MCF 10A (cell line): ENCODE data around the gene UHRF1. TPM values are rescaled to one million over a fixed set of nuclear protein-coding genes. Genes with fewer than 3 reads are reported as not detected.
"Not testable (repeated sequence)": the region's sequence is repeated elsewhere in the genome, so short reads cannot be mapped to it uniquely, and the experiment has no call there.

Experiments used
- BruUV-seq: library from RNA; stranded (reverse); fragments of 400-500 nt; replicated peaks from 2 replicates; lab custom pipeline; 2021; lab: Mats Ljungman, UMichigan
- CTCF ChIA-PET: fragments of 300-600 bp; sonication (Branson Sonifier 250); formaldehyde crosslinking; extraction: SDS; loops from one replicate; lab custom pipeline; 2021; ENCODE audit warnings: antibody characterized with exemption, inconsistent platforms; lab: Yijun Ruan, JAX
- POLR2A ChIA-PET: fragments of 300-600, 350-650 bp; sonication (Branson Sonifier 250); formaldehyde crosslinking; extraction: SDS; loops from one replicate; lab custom pipeline; 2020; ENCODE audit warnings: antibody characterized with exemption, inconsistent platforms; lab: Yijun Ruan, JAX
- DNase-seq: peaks from one replicate; pipeline ENCODE4 v3.0.0-alpha.2; 2018; ENCODE audit not compliant: unreplicated experiment
- H3K27ac Mint-ChIP-seq: one replicate; pipeline ENCODE4 v1.8.0; 2022; ENCODE audit warnings: mild to moderate bottlenecking, low read depth, mixed read lengths; ENCODE audit not compliant: unreplicated experiment
- H3K27me3 Mint-ChIP-seq: one replicate; pipeline ENCODE4 v1.8.0; 2022; ENCODE audit warnings: mixed read lengths; ENCODE audit not compliant: insufficient read depth, unreplicated experiment
- H3K36me3 Mint-ChIP-seq: one replicate; pipeline ENCODE4 v1.8.0; 2022; ENCODE audit warnings: mild to moderate bottlenecking, moderate library complexity, mixed read lengths; ENCODE audit not compliant: insufficient read depth, unreplicated experiment
- H3K4me1 Mint-ChIP-seq: one replicate; pipeline ENCODE4 v1.8.0; 2022; ENCODE audit warnings: mixed read lengths; ENCODE audit not compliant: insufficient read depth, unreplicated experiment
- H3K4me3 Mint-ChIP-seq: one replicate; pipeline ENCODE4 v1.8.0; 2022; ENCODE audit warnings: mild to moderate bottlenecking, moderate library complexity, mixed read lengths; ENCODE audit not compliant: unreplicated experiment
- H3K9me3 Mint-ChIP-seq: one replicate; pipeline ENCODE4 v1.8.0; 2022; ENCODE audit warnings: mixed read lengths; ENCODE audit not compliant: unreplicated experiment
- CTCF ChIP-seq: fragments of 200-600 bp; IDR thresholded peaks from one replicate; pipeline ENCODE4 v1.8.0; 2022; ENCODE audit warnings: antibody characterized with exemption, mild to moderate bottlenecking; ENCODE audit not compliant: unreplicated experiment
- intact Hi-C: fragments of 100-400 bp; cut with micrococcal nuclease; formaldehyde crosslinking; loops from 2 replicates; pipeline ENCODE4 v1.14.1; 2022
- total RNA-seq: library from RNA; stranded (reverse); gene quantifications from 2 replicates; pipeline ENCODE4 v1.2.3, GENCODE V29; 2022

The UHRF1 gene
- total RNA-seq, 1 experiment from 2014 or later: 16.0 TPM

DNA sequence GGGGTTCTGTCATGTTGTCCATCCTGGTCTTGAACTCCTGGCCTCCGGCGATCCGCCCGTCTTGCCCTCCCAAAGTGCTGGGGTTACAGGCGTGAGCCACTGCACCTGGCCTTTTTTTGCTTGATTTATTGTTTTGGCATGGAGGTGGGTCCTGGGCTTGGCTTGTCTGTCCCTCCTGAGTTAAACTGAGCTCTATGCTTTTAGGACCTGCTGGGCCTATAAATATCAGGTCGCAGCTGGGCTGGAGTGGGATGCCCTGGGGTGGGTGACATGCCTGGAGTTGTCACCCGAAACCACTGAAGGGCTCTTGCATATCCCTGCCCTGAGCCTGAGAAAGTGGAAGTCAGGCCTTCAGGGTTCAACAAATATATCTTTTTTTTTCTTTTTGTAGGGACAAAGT, 12.2 kb upstream of the UHRF1 start:
- no peak for DNase-seq
- CTCF ChIA-PET: interaction anchor here (0.6 to 1.4 kb wide), 4 partner anchors 14 to 132 kb away, joined by 3 to 5 read pairs (median 3); partner anchors contain the start of gene FEM1A
- no peaks in the 10 kb centered on the region for H3K27me3 Mint-ChIP-seq

GRCh38 chr19:4900879-4901278, 8.4 kb upstream of the UHRF1 start:
- DNase-seq, H3K9me3 Mint-ChIP-seq, H3K4me3 Mint-ChIP-seq, H3K27ac Mint-ChIP-seq, H3K4me1 Mint-ChIP-seq, H3K36me3 Mint-ChIP-seq, intact Hi-C loops, BruUV-seq, POLR2A ChIA-PET, H3K27me3 Mint-ChIP-seq, CTCF ChIA-PET: not testable (repeated sequence)

More for the DNA sequence above, 12.2 kb upstream of the UHRF1 start:
- POLR2A ChIA-PET: interaction anchor here (0.9 to 1.8 kb wide), 4 partner anchors 8 to 84 kb away, joined by 3 to 5 read pairs (median 4); partner anchors contain the start of gene UHRF1
- intact Hi-C loops: no loop called here
- H3K4me1 Mint-ChIP-seq: peaks cover 7% of the 10 kb centered on the region
- no peak for TF ChIP-seq CTCF
- H3K36me3 Mint-ChIP-seq: peaks cover 7% of the 10 kb centered on the region
- H3K4me3 Mint-ChIP-seq: no peak overlapping the region
- BruUV-seq: no TSS peak
- H3K27ac Mint-ChIP-seq: no peak overlapping the region
- H3K9me3 Mint-ChIP-seq: no peaks in the 10 kb centered on the region

DNA sequence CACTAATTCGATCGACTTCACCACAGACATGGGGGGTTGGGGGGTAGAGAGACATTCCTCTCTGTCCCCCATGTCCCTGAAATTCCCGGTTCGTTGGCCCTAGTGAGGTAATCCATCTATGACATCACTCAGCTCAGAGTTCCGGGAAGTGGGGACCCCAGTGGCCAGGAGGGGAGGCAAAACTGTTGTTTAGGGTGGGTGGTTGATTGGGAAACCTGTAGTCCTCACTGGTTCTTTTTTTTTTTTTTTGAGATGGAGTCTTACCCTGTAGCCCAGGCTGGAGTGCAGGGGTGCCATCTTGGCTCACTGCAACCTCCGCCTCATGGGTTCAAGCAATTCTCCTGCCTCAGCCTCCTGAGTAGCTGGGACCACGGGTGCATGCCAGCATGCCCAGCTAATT, 6.5 kb upstream of the UHRF1 start, which contains the start of gene ARRDC5:
Gene ARRDC5 (minus strand): TSS at position 101 of the 400 bp plus-strand sequence. CDS start 71 bp downstream, at position 30.
- CTCF ChIA-PET: interaction anchor here (0.9 to 1.2 kb wide), 2 partner anchors 8 to 30 kb away, joined by 3 to 5 read pairs; no protein-coding TSS in a partner anchor
- no TSS peak for BruUV-seq

DNA sequence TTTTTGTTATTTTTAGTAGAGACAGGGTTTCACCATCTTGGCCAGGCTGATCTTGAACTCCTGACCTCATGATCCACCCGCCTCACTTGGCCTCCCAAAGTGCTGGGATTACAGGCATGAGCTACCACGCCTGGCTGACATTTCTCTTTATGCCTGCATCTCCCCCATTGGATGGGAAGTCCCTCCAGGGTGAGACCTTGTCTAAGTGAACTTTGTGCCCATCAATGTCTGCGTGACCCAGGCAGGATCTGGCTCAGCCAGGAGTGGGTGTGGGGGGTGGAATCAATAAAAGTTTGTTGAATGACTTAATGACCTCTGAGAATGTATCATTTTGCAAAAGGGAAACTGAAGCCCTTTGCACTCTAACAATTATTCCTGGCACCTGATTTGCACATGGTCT, 4.8 kb upstream of the UHRF1 start:
- Mint-ChIP-seq H3K4me1 (no peaks in the 10 kb centered on the region), H3K36me3 (no peaks in the 10 kb centered on the region), H3K27me3 (no peaks in the 10 kb centered on the region), H3K9me3 (no peaks in the 10 kb centered on the region), H3K4me3 (no peak overlapping the region), H3K27ac (no peak overlapping the region)
- ChIA-PET CTCF (interaction anchor here (0.6 to 2.5 kb wide), 3 partner anchors 10 to 95 kb away, joined by 3 to 13 read pairs (median 4); no protein-coding TSS in a partner anchor), POLR2A (interaction anchor here (1.8 kb wide), 1 partner anchor 8 kb away, joined by 5 read pairs; no protein-coding TSS in a partner anchor)
- TF ChIP-seq CTCF: no peak
- intact Hi-C loops: no loop called here
- no TSS peak for BruUV-seq
- DNase-seq: no peak

More for the DNA sequence above, 6.5 kb upstream of the UHRF1 start, which contains the start of gene ARRDC5:
- POLR2A ChIA-PET: no interaction called here
- H3K27me3 Mint-ChIP-seq: no peaks in the 10 kb centered on the region
- no peak within 1 kb of the TSS for H3K27ac Mint-ChIP-seq
- H3K9me3 Mint-ChIP-seq: no peaks in the 10 kb centered on the region
- H3K36me3 Mint-ChIP-seq: no peaks in the 10 kb centered on the region
- no peak for TF ChIP-seq CTCF
- H3K4me1 Mint-ChIP-seq: no peaks in the 10 kb centered on the region
- intact Hi-C loops: no loop called here
- no peak within 1 kb of the TSS for H3K4me3 Mint-ChIP-seq
- no peak for DNase-seq
